Gastroesophageal sphincter (tissue), 3 donors: ENCODE measurements around the gene HS3ST5.

ENCODE experiments used
- CTCF ChIP-seq, 4 experiments: fragments of 200-600 bp in 2 of 4; fragments of 450-650 bp in 2 of 4; sonication (generic) in 1 of 4; IDR thresholded peaks; one replicate each; pipeline ENCODE4 v1.5.1; 2017 to 2019; ENCODE audit warnings: antibody characterized with exemption in 4 of 4, mild to moderate bottlenecking in 2 of 4, moderate library complexity in 2 of 4
- POLR2A ChIP-seq, 2 donors: fragments of 450-650 bp; IDR thresholded peaks; one replicate each; pipeline ENCODE4 v1.6.1; 2017; ENCODE audit warnings: antibody characterized with exemption in 2 of 2, mild to moderate bottlenecking in 2 of 2, moderate library complexity in 1 of 2
- POLR2AphosphoS5 ChIP-seq: sonication (generic); formaldehyde crosslinking; IDR thresholded peaks from one replicate; pipeline ENCODE4 v1.6.1; 2017; ENCODE audit warnings: antibody characterized with exemption

- no peak for TF ChIP-seq POLR2A (IDR thresholded peaks at IDR 0.05)
- TF ChIP-seq CTCF (IDR thresholded peaks at IDR 0.05) = no peak
- TF ChIP-seq POLR2AphosphoS5 = no peak
These were observed 56.6 kb downstream of the HS3ST5 start for GRCh38 chr6:114286211-114286610.
